Stimulated activated CD4-positive, alpha-beta T cell treated with anti-CD3 and anti-CD28 coated beads, Interleukin-15, amount 100 ng/mL, for 1 hour (primary cell): ENCODE results near the gene KCNA5.

Experiments
- DNase-seq, 2 donors: peaks; one replicate each; pipeline ENCODE4 v3.0.0-alpha.2; 2020; ENCODE audit warnings: low read depth in 1 of 2, low spot score in 1 of 2

Gene KCNA5

GRCh38 chr12:5063149-5063548, 19.5 kb downstream of the KCNA5 start:
- no peak for DNase-seq

GRCh38 chr12:5064913-5065490, 21.3 kb downstream of the KCNA5 start:
- DNase-seq: no peak

GRCh38 chr12:5066251-5066650, 22.6 kb downstream of the KCNA5 start:
- DNase-seq: no peak

GRCh38 chr12:5068126-5068525, 24.4 kb downstream of the KCNA5 start:
- DNase-seq: no peak

- DNase-seq: no peak
Observed at GRCh38 chr12:5068619-5069018, 24.9 kb downstream of the KCNA5 start.

GRCh38 chr12:5070090-5070489, 26.4 kb downstream of the KCNA5 start:
- DNase-seq: no peak

GRCh38 chr12:5071496-5071895, 27.8 kb downstream of the KCNA5 start:
- no peak for DNase-seq

- DNase-seq: no peak
Observed at GRCh38 chr12:5072311-5072710, 28.6 kb downstream of the KCNA5 start.

GRCh38 chr12:5073054-5073453, 29.4 kb downstream of the KCNA5 start:
- no peak for DNase-seq

GRCh38 chr12:5073853-5074252, 30.2 kb downstream of the KCNA5 start:
- DNase-seq: no peak

GRCh38 chr12:5076761-5077160, 33.1 kb downstream of the KCNA5 start:
- no peak for DNase-seq

- DNase-seq: no peak
Observed at GRCh38 chr12:5078423-5078822, 34.7 kb downstream of the KCNA5 start.

- no peak for DNase-seq
Observed at GRCh38 chr12:5081016-5081415, 37.3 kb downstream of the KCNA5 start.

- DNase-seq: no peak
Observed at GRCh38 chr12:5083955-5084849, 40.5 kb downstream of the KCNA5 start.

GRCh38 chr12:5085896-5086295, 42.2 kb downstream of the KCNA5 start:
- DNase-seq: no peak

GRCh38 chr12:5087831-5088554, 44.3 kb downstream of the KCNA5 start:
- DNase-seq: no peak

GRCh38 chr12:5088586-5089264, 45.0 kb downstream of the KCNA5 start:
- no peak for DNase-seq

- DNase-seq: no peak
Observed at GRCh38 chr12:5094551-5094950, 50.9 kb downstream of the KCNA5 start.

GRCh38 chr12:5094986-5095385, 51.3 kb downstream of the KCNA5 start:
- no peak for DNase-seq
